Hematopoietic multipotent progenitor cell treated with erythropoietin and hydrocortisone succinate and interleukin-3 and kit ligand, for 6 days (in vitro differentiated cells): ENCODE measurements around the gene FGFR3.
A peak's percentile ranks its signal among the peaks of the same experiment; 100 is the strongest.

Source experiments
- DNase-seq: peaks from one replicate; pipeline ENCODE4 v3.0.0-alpha.2; 2015

Gene FGFR3

GRCh38 chr4:1789552-1789951 is 3.5 kb upstream of the FGFR3 start:
- no peak for DNase-seq

DNA sequence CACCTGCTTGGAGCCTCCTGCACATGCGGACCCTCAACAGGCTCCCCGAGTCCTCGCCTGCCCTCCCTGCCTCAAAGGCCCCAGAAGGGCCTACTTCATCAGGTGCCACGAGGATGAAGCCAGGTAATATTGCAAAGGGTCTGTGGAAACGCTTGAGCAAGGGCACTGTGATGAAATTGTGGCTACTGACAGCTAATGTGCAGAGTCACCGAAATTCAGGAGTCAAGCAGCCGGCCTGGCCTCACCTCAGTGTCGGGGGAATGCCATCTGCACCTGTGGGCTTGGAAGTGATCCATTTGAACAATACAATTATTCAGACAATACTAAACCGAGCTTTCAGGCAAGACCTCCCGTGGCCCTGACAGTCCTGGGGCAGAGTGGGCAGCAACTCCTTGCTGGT is 3.1 kb upstream of the FGFR3 start:
- no peak for DNase-seq

DNA sequence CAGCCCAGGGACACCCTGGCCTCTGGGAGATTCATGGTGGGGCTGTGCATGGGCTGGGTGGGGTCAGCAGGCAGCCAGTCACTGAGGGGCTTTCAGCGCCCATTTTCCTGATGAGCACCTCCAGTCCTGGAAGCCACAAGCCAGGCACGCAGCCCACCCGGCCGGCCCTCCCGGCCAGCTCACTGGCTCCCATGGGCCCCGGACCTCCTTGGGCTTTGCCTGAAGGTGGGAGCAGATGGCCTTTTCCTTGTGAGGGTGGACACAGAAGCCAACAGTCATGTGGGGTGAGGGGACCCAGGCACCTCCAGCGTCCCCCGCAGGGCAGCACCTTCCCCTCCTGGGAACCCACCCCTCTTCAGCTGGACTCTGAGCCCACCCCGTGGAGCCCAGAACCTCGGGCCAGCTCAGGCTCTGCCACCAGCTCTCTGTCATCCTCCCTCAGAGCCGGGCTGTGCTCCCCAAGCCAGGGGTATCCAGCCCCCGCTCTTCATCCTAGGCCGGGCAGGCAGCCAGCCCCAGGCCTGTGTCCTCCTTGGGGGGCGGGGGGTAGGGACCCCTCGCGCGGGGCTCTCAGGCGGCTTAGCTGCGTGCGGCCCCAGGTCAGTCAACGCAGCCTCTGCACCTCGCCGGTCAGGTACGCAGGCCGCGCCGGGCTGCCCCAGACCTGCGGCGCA is 798 bp upstream of the FGFR3 start:
- no peak for DNase-seq

- DNase-seq: peak; percentile 69
Observed at GRCh38 chr4:1793496-1793840, 375 bp downstream of the FGFR3 start.

GRCh38 chr4:1793940-1794808 is 1.1 kb downstream of the FGFR3 start:
- no peak for DNase-seq

- DNase-seq: no peak
Observed at GRCh38 chr4:1794809-1795298, 1.8 kb downstream of the FGFR3 start.

DNA sequence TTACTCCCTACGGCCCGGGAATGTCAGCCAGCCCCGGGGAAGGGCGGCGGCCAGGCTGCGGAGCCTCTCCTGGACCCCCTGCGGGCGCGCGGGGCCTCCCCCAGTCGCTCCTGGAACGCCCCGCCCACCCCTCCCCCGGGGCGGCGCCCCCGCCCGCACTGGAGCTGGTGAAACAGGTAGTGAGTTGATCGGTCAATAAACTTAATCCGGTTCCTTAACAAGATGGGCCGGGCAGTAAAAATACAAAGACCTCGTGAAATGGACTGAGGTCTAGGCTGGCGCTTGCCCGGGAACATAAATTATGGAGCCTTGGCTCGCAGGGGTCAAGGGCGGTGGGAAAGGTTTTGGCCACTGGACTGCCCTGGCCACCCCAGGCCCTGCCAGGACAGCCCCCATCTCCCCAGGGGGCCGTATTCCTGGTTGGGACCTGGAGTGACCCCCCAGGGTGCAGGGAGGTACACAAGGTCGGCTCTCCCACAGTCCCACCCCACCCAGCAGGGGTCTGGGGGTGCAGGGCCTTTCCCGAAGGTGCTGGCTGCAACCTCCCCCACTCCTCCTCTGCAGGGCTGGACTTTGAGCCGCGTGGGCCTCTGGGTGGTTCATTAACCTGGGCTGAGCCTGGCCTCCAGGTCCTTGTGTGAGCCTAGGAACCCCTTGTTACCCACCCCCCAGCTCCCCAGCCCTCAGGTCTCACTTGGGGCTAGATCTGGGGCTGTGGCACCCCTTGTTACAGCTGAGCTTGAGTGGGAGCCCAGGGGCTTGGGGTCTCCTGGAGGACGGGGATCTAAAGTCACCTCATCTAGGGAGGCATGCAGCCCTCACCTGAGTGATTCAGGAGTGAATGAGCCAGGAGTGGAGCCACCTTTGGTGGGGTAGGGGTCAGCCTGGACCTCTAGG is 2.5 kb downstream of the FGFR3 start:
- DNase-seq: no peak

- DNase-seq: no peak
Observed at GRCh38 chr4:1796486-1797204, 3.6 kb downstream of the FGFR3 start.

GRCh38 chr4:1797298-1797860 is 4.3 kb downstream of the FGFR3 start:
- DNase-seq: no peak

GRCh38 chr4:1797861-1798579 is 4.9 kb downstream of the FGFR3 start:
- DNase-seq: no peak

DNA sequence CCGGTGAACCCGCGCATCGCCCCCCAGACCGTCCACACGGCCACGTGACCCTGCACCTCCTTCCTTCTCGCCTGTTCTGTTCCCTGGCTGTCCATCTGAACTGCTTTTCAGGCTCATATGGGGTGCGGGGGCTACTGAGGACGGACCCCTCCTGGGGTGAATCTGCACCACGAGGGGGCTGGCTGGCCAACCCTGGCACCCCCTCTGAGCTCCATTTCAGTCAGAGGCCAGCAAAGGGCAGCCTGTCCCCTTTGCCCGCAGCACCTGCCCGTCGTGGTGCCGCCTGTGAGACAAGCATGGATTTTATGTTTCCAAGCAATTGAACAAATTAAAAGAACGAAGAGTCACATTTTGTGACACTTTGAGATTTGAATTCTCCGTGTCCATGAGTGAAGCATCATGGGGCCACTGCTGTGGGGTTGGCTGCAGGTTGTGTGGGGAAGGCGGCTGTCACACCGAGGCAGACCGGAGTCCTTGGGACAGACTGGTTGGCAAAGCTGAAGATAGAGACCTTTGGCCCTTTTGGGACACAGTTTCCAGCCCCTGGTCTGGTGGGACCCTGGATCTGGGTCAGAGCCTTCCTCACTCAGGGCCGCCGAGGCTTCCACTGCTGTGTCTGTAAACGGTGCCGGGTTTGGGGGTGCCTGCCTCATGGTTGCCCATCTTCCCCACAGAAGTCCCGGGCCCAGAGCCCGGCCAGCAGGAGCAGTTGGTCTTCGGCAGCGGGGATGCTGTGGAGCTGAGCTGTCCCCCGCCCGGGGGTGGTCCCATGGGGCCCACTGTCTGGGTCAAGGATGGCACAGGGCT is 5.7 kb downstream of the FGFR3 start:
- no peak for DNase-seq

- DNase-seq: no peak
Observed at GRCh38 chr4:1799387-1800375, 6.6 kb downstream of the FGFR3 start.

DNA sequence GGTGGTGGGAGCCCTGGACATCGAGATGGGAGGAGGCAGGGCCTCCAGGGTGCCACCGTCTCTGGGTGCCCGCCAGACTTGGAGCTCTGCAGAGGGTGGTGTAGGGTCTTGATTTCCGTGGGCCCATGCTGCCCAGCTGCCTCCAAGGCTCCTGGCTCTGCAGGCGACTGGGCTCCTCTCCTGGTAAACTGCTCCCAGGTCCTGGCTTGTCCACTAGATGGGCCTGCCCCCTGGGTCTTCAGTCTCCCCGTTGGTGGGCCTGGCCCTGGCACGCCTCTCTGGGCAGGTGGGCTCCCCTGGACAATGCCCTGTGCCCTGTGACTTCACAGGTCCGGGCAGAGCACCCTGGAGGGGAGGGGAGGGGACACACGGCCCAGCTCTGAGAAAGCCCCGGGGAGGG is 7.7 kb downstream of the FGFR3 start:
- no peak for DNase-seq

GRCh38 chr4:1801286-1801958 is 8.3 kb downstream of the FGFR3 start:
- DNase-seq: no peak

GRCh38 chr4:1802151-1802715 is 9.1 kb downstream of the FGFR3 start:
- no peak for DNase-seq

GRCh38 chr4:1802720-1803522 is 9.8 kb downstream of the FGFR3 start:
- DNase-seq: no peak
